ENCODE measurements around the gene ATP10D.

- TF ChIP-seq, protein P1, sequence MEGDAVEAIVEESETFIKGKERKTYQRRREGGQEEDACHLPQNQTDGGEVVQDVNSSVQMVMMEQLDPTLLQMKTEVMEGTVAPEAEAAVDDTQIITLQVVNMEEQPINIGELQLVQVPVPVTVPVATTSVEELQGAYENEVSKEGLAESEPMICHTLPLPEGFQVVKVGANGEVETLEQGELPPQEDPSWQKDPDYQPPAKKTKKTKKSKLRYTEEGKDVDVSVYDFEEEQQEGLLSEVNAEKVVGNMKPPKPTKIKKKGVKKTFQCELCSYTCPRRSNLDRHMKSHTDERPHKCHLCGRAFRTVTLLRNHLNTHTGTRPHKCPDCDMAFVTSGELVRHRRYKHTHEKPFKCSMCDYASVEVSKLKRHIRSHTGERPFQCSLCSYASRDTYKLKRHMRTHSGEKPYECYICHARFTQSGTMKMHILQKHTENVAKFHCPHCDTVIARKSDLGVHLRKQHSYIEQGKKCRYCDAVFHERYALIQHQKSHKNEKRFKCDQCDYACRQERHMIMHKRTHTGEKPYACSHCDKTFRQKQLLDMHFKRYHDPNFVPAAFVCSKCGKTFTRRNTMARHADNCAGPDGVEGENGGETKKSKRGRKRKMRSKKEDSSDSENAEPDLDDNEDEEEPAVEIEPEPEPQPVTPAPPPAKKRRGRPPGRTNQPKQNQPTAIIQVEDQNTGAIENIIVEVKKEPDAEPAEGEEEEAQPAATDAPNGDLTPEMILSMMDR (IDR thresholded peaks at IDR 0.05; ENCODE audit: low read length), result no peak
- TF ChIP-seq EZH2 (IDR thresholded peaks at IDR 0.05; ENCODE audit: borderline replicate concordance, low read length), result no peak
Observed at GRCh38 chr4:47557255-47557654, 72.2 kb downstream of the ATP10D start.

Data from OCI-LY1 (cell line).